CD4-positive, alpha-beta T cell (primary cell): ENCODE results near the gene CASKIN1. TPM values are rescaled to one million over a fixed set of nuclear protein-coding genes. Genes with fewer than 3 reads are reported as not detected.

ENCODE experiments used
- ATAC-seq: fragments of 200-7000 bp; cut with Tn5 transposase; one replicate; pipeline ENCODE4 v1.10.0; 2022; ENCODE audit warnings: mild to moderate bottlenecking; ENCODE audit not compliant: poor library complexity
- CTCF ChIA-PET: fragments of 350-600 bp; sonication (Branson Sonifier 250); formaldehyde crosslinking; loops from one replicate; lab custom pipeline; 2021; ENCODE audit warnings: antibody characterized with exemption, inconsistent platforms; lab: Charles Lee
- POLR2A ChIA-PET: fragments of 350-600 bp; sonication (Branson Sonifier 250); formaldehyde crosslinking; loops from one replicate; lab custom pipeline; 2021; ENCODE audit warnings: antibody characterized with exemption, inconsistent platforms; lab: Charles Lee
- DNase-seq, 14 experiments: peaks; one replicate each; pipeline ENCODE4 v3.0.0-alpha.2; 2013 to 2020; ENCODE audit warnings: mixed read lengths in 2 of 14
- H3K27ac ChIP-seq, 2 donors: one replicate each; pipeline versions ENCODE4 v1.5.1 to v1.7.0; 2013; ENCODE audit warnings: low read length in 2 of 2, low read depth in 1 of 2, mild to moderate bottlenecking in 1 of 2
- H3K27me3 ChIP-seq, 2 experiments: 1 replicate in 1 of 2; 2 replicates in 1 of 2; pipeline versions ENCODE4 v1.6.1 to v1.7.0; 2013; ENCODE audit warnings: low read length in 2 of 2, control low read depth in 1 of 2, mild to moderate bottlenecking in 1 of 2, moderate library complexity in 1 of 2; ENCODE audit not compliant: insufficient read depth in 2 of 2, control insufficient read depth in 1 of 2
- H3K36me3 ChIP-seq: one replicate; pipeline ENCODE4 v1.6.1; 2013; ENCODE audit warnings: low read length, control low read depth; ENCODE audit not compliant: insufficient read depth
- H3K4me1 ChIP-seq: one replicate; pipeline ENCODE4 v1.6.1; 2013; ENCODE audit warnings: low read length, control low read depth; ENCODE audit not compliant: insufficient read depth
- H3K4me3 ChIP-seq: one replicate; pipeline ENCODE4 v1.5.1; 2013; ENCODE audit warnings: mild to moderate bottlenecking, low read length, moderate library complexity
- H3K9me3 ChIP-seq, 2 experiments: 1 replicate in 1 of 2; 2 replicates in 1 of 2; pipeline versions ENCODE4 v1.6.1 to v1.7.0; 2013; ENCODE audit warnings: low read length in 2 of 2, mild to moderate bottlenecking in 2 of 2, control low read depth in 1 of 2, moderate library complexity in 1 of 2; ENCODE audit not compliant: control insufficient read depth in 1 of 2, insufficient read depth in 1 of 2
- H3K27ac Mint-ChIP-seq: one replicate; pipeline ENCODE4 v1.8.0; 2020; ENCODE audit warnings: mixed read lengths
- H3K27me3 Mint-ChIP-seq: one replicate; pipeline ENCODE4 v1.8.0; 2021; ENCODE audit warnings: mixed read lengths
- H3K36me3 Mint-ChIP-seq: one replicate; pipeline ENCODE4 v1.8.0; 2021; ENCODE audit warnings: low read depth, mixed read lengths
- H3K4me1 Mint-ChIP-seq: one replicate; pipeline ENCODE4 v1.8.0; 2021; ENCODE audit warnings: low read depth, mixed read lengths
- H3K4me3 Mint-ChIP-seq: one replicate; pipeline ENCODE4 v1.8.0; 2020; ENCODE audit warnings: mild to moderate bottlenecking, mixed read lengths
- H3K9me3 Mint-ChIP-seq: one replicate; pipeline ENCODE4 v1.8.0; 2020; ENCODE audit warnings: mixed read lengths
- intact Hi-C, 2 experiments: fragments of 100-400 bp; cut with DNase I in 1 of 2; cut with micrococcal nuclease in 1 of 2; formaldehyde crosslinking; loops; one replicate each; pipeline versions ENCODE4 v1.15.1 to v1.9.0; 2023 to 2025; cut with DNase I, micrococcal nuclease
- total RNA-seq, 174 experiments: library from RNA in 2 of 174; stranded (reverse) in 2 of 174; gene quantifications; one replicate each; pipeline ENCODE4 v1.2.3 and lab custom pipeline; 2021 to 2026
- TF ChIP-seq, protein P1 (sequence below): fragments of 200-600 bp; IDR thresholded peaks from one replicate; pipeline ENCODE4 v1.8.0; 2022; ENCODE audit warnings: antibody characterized with exemption, mild to moderate bottlenecking

CASKIN1 gene
- total RNA-seq, 2 experiments from 2014 or later: 0.06 TPM; not detected in 1

DNA sequence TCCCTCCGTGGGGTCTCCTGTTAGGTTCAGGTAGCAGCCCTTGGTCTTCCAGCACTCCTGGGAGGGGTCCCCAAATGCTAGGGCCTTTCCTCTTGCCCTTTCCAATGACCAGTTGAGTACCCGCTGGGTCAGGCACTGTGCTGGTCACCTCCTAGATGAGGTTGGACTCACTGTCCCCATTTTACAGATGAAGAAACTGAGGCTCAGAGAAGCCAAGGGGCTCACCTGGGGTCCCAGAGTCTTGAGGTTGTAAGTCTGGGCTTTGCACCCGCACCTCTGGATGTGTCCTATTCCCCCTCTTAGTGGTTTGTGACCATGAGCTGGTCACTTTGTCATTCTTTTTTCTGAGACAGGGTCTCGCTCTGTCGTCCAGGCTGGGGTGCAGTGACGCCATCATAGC, 1.4 kb upstream of the CASKIN1 start:
- Mint-ChIP-seq H3K4me3 (peak overlapping the region; percentile 60), H3K4me1 (peaks cover 10% of the 10 kb centered on the region), H3K36me3 (no peaks in the 10 kb centered on the region), H3K27ac (no peak overlapping the region), H3K9me3 (no peaks in the 10 kb centered on the region), H3K27me3 (peaks cover 27% of the 10 kb centered on the region)
- no peaks in the 10 kb centered on the region for H3K36me3 ChIP-seq
- no peak overlapping the region for H3K27ac ChIP-seq
- CTCF ChIA-PET: no interaction called here
- H3K27me3 ChIP-seq: peaks cover 31% of the 10 kb centered on the region in 2 experiments
- peaks cover 20% of the 10 kb centered on the region for H3K4me1 ChIP-seq
- H3K9me3 ChIP-seq: peaks cover 0 to 16% of the 10 kb centered on the region in 2 experiments
- ATAC-seq (no peak), DNase-seq (no peak)
- H3K4me3 ChIP-seq: no peak overlapping the region
- intact Hi-C loops: loop anchor here in 1 of 2 experiments (5.0 to 10.0 kb wide), 3 partner anchors 137 to 290 kb away; partner anchors contain the start of gene CCNF
- POLR2A ChIA-PET: no interaction called here
- TF ChIP-seq, protein P1, sequence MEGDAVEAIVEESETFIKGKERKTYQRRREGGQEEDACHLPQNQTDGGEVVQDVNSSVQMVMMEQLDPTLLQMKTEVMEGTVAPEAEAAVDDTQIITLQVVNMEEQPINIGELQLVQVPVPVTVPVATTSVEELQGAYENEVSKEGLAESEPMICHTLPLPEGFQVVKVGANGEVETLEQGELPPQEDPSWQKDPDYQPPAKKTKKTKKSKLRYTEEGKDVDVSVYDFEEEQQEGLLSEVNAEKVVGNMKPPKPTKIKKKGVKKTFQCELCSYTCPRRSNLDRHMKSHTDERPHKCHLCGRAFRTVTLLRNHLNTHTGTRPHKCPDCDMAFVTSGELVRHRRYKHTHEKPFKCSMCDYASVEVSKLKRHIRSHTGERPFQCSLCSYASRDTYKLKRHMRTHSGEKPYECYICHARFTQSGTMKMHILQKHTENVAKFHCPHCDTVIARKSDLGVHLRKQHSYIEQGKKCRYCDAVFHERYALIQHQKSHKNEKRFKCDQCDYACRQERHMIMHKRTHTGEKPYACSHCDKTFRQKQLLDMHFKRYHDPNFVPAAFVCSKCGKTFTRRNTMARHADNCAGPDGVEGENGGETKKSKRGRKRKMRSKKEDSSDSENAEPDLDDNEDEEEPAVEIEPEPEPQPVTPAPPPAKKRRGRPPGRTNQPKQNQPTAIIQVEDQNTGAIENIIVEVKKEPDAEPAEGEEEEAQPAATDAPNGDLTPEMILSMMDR: no peak

DNA sequence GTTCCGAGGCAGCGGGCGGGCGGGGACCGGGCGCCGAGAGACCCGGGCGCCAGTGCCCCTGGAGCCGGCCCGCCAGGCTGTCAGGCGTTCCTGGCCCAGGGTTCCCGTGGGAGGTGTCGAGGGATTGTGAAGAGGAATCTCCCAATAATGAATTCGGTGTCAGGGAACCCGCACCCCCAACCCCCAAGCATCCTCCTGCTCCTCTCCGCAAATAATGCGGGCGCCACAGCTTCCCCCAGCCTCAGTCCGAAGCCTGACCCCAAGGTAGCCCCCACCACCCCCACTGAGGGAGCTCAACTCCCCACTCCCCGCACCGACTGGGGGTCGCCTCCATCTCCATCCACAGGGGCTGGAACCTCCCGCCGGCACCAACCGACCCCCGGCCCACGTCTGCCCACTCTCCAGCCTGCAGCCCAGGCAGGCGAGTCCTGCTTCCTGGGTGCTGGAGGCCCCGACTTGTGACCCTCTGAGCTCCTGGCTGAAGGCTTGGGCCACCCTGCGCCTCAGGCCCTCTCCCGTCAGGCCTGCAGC, 641 bp upstream of the CASKIN1 start:
- H3K36me3 Mint-ChIP-seq: no peaks in the 10 kb centered on the region
- ChIA-PET CTCF (no interaction called here), POLR2A (interaction anchor here (0.7 kb wide), 1 partner anchor 18 kb away, joined by 3 read pairs; the partner anchor contains the start of gene PGP)
- TF ChIP-seq, protein P1: no peak
- peaks cover 0 to 16% of the 10 kb centered on the region in 2 experiments for H3K9me3 ChIP-seq
- peak overlapping the region; percentile 30 for H3K4me3 Mint-ChIP-seq
- H3K27me3 ChIP-seq: peaks cover 31% of the 10 kb centered on the region in 2 experiments
- no peaks in the 10 kb centered on the region for H3K9me3 Mint-ChIP-seq
- intact Hi-C loops: loop anchor here in 1 of 2 experiments (5.0 to 10.0 kb wide), 3 partner anchors 138 to 290 kb away; partner anchors contain the start of gene CCNF
- no peaks in the 10 kb centered on the region for H3K36me3 ChIP-seq
- H3K4me1 Mint-ChIP-seq: peaks cover 10% of the 10 kb centered on the region
- H3K27ac Mint-ChIP-seq: no peak overlapping the region
- peaks cover 27% of the 10 kb centered on the region for H3K27me3 Mint-ChIP-seq
- peaks cover 20% of the 10 kb centered on the region for H3K4me1 ChIP-seq
- no peak for DNase-seq
- H3K4me3 ChIP-seq: no peak overlapping the region
- no peak for ATAC-seq
- no peak overlapping the region for H3K27ac ChIP-seq

GRCh38 chr16:2195322-2196161, 863 bp downstream of the CASKIN1 start:
- H3K4me1 Mint-ChIP-seq: peaks cover 10% of the 10 kb centered on the region
- Histone ChIP-seq H3K9me3 (peaks cover 0 to 16% of the 10 kb centered on the region in 2 experiments), H3K27ac (no peak overlapping the region), H3K4me1 (peaks cover 20% of the 10 kb centered on the region), H3K27me3 (peaks cover 31% of the 10 kb centered on the region in 2 experiments), H3K4me3 (no peak overlapping the region), H3K36me3 (no peaks in the 10 kb centered on the region)
- no peak overlapping the region for H3K27ac Mint-ChIP-seq
- intact Hi-C loops: loop anchor here (1.0 to 10.0 kb wide), 5 partner anchors 57 to 306 kb away; partner anchors contain the start of gene CCNF (in 1 of the 2)
- H3K36me3 Mint-ChIP-seq: no peaks in the 10 kb centered on the region
- no peaks in the 10 kb centered on the region for H3K9me3 Mint-ChIP-seq
- POLR2A ChIA-PET: interaction anchor here (1.0 to 2.4 kb wide), 5 partner anchors 19 to 319 kb away, joined by 4 to 11 read pairs (median 9); partner anchors contain the start of genes ATP6V0C, ECI1, PGP and TRAF7
- CTCF ChIA-PET: interaction anchor here (0.9 to 2.0 kb wide), 10 partner anchors 9 to 305 kb away, joined by 3 to 17 read pairs (median 3); partner anchors contain the start of genes ABCA3, ECI1 and MLST8
- H3K27me3 Mint-ChIP-seq: peaks cover 27% of the 10 kb centered on the region
- peak in 1 of 14 experiments; percentile 25 for DNase-seq
- TF ChIP-seq, protein P1: no peak
- H3K4me3 Mint-ChIP-seq: peak overlapping the region; percentile 75
- peak; percentile 15 for ATAC-seq
